ENCODE data around the gene SLC43A2.

SLC43A2 gene

DNA sequence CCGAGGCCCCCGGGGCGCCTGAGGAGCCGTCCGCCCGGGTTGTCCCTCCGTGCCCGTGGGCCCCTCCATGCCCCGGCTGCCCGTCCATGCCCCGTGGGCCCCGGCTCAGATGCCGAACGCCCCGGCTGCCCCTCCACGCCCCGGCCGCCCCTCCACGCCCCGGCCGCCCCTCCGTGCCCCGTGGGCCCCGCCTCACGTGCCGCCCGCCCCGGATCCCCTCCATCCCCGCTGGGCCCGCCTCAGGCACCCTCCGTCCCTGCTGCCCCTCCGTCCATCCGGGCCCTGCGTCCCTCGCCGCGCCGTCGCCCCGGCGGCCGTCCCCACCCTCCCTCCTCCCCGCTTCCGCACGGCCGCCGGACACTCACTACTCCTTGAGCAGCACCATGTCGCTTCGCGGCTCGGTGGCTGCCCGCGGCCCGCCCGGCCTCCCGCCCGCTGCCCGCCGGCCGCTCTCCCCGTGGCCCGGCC lies 66.4 kb downstream of the SLC43A2 start:
- no peak for DNase-seq (ENCODE audit: low read depth)

DNA sequence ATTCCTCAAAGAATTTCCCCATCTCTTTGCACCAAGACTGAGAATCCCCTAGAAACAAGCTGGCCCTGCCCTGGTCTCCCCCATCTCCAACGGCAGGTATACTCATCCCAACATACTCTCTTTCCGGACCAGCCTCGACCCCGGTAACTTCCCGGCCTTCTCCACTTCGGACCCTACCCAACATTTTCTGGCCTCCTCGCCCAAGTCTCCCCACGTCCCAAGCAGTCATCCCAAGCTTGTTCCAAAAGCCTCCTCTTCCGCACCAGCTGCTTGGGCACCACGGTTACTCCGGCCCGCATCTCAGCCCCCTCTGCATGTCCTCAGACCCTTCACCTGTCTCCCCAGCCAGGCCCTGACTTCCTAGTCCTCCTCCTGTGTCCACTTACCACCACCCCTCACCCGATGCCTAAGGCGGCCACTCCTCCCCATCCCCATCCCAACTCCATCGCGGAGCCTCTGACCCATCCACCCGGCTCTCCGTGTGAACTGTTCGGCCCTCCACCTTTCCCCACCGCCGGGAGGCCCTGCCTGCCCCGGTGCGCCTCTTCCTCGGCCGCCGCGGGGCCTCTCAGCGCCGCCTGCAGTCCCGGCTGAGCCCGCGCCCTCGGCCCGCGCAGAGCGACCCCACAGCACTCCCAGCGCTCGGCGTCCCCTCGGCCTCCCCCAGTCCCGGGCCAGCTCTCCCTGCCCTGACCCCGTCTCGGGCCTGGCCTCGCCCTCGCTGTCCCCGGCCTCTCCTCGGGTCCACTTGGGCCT lies 67.0 kb downstream of the SLC43A2 start:
- peak; percentile 26 for DNase-seq (ENCODE audit: low read depth)

DNA sequence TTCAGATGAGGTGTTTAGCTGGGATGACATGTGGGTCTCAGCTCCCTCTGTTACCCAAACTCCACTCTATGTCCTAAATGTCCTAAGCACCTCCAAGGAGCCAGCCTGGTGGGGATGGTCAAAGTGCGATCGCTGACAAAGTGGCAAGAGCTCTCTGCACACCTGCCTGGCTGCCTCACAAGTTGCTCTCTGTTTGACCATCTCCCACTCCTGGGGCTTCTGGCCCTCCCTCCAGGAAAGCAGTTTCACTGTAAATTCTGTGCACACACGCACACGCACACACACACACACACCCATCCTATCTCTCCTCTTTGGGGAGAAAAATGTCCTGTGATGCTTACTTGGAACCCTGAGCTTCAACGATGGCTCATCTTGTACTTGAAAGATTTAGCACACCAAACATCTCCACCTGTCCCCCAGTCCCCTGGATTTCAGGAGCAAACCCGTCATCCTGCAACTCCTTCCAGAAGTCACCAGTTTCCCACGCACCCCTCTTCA lies 67.7 kb downstream of the SLC43A2 start:
- no peak for DNase-seq (ENCODE audit: low read depth)

DNA sequence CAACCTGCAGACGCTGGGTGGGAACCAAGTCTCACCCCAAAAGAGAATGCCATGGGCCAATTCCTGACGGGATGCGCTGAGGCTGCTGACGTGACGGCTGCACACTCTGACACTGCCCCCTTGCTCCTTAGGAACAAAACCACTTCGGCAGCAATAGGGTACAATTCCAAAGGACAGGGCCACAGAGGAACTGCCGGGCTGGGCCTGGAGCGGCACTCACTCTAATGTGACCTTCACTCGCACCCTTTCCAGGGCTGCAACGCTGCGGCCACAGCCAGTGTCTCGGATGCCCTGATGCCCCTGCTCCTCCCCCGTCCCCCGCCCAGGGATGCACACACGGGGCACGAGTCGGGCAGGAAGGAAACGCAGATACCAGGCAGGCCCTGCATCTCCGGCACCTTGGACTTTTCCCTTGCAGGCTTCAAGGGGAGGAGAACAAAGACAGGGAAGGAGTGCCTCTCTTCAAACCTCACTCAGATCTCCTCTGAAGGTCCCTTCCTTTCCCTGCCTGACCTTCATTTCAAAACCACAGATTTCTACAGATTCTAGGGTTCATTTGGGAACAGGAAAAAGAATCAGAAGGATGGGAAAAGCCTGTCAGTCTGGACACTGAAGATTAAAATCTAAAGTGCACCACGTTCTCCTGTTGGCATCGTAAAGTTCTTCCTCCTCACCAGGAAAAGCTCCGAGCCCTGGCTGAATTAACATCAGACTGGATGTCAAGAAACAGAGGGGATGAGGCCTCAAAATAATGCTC lies 68.4 kb downstream of the SLC43A2 start:
- DNase-seq (ENCODE audit: low read depth), result no peak

DNA sequence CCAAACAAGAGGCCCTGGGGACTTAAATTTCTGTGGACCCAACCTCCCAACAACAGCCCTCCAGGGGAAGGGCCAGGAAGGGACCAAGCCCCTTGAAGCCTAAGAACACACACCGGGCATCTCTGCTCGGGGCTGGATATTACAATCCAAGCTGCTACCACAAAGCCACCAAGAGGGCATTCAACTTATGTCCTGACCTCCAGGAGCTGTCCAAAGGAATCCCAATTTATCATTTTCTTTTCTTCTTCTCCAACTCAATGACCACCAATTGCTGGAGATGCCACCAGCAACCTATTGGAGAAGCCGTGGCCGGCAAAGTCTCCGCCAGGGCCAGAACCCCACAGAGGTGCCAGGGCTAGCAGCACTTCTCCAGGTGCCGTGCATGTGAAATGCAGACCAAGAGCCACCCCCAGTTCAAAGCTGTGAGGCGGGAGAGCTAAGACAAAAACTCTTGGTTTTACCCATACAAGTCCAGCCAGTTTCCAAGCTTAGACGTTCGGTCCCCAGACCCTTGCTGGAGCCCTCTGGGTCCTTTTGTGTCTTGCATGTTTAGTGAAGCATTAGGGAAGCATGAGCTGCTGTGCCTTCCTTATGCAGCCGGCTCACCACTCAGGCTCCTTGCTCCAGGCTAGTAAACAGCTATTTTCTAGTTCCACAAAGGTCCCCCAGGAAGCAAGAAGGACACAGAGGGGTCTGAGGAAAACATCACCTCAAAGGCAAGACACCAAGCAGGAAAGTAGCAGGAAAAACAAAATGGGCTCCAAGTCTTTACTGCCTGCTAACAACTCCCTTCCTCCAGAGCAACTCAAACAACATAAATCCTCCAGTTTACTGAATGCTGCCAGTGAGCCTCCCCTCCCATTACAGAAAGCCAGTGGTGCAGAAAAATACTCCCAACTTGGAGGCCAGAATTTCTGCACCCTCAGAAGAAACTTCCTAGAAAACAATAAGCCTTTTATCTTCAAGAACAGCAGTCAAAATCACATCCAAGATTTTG lies 69.3 kb downstream of the SLC43A2 start:
- no peak for DNase-seq (ENCODE audit: low read depth)

DNA sequence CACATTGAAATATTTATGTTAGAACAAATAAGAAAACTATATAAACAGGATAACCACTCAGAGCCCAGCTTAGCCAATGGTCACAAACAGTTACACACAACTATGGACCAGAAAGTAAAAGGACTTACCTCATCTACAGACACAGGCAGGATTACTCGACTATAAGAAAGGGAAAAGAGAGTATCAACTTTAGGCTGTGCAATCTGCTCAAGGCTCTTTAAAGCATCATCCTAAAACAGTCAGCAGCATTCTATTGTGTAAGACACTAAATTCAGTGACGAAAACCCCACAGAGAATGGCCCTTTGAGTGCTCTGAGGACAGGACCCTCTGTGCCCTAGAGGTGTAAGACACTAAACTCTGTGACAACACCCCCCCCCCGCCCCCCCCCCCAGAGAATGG lies 70.2 kb downstream of the SLC43A2 start:
- DNase-seq (ENCODE audit: low read depth), result no peak

DNA sequence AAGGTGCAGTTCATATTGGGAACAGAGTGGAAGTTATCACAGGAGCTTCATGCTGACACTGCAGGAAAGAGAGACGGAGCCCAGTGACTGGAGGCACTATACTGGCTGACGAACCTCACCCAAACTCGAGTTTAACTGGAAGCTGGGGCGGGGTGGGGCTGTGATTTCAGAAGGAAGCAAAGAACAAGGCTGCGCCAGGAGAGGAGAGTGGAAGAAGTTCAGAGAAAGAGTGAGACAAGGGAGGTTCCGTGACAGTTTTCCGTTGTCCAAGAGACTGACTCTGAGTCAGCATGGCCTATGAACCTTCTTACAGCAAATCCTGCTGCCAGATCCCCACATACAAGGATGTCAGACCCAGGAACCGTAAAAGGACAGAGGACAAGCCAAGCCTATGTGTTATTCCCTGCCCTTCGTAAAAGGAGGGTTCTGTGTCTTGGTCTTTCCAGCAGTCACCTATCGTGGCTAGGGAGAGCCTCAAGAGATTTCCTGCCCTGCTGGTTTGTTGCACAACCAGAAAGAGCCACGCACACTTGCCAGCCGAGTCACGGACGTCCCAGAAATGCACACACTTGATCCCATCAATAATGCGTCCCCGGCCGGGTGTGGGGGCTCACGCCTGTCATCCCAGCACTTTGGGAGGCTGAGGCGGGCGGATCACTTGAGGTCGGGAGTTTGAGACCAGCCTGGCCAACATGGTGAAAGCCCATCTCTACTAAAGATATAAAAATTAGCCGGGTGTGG lies 71.1 kb downstream of the SLC43A2 start:
- DNase-seq (ENCODE audit: low read depth), result no peak

DNA sequence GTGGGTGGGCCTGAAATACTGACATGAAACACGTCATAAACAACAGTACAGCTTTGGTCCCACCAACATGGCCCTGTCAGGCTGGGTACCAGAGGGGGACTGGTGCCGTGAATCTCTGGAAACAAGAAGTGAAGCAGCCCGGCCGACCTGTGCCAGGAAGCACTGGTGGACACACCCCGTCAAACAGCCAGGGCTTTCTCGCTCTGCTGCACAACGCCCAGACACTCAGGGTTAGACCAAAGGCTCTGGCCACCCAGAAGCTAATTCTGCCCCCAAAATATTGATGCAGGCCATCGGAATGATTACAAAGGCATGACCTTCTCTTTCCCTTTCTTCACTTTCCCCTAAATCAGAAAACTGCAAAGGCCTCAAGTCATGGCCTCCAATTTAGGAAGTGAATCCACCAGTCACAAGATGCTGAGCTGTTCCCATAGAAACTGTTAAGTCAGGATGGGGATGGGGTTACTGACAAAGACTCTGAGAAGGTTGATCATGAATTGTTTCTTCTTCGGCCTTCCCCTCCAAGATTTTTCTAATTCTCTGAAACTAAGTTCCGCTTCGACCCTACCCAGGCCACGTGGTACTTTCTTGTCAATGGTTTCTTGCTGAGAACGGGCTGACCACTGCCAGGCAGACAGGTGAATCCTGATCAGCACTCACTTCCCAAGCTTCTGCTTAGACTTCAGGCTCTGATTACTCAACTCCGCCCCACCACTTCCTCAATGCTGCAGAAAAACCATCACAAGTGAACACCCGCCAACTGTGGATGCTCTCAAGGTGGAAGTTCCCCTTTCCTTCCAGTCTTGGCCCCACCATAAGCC lies 72.8 kb downstream of the SLC43A2 start:
- DNase-seq (ENCODE audit: low read depth), result no peak

DNA sequence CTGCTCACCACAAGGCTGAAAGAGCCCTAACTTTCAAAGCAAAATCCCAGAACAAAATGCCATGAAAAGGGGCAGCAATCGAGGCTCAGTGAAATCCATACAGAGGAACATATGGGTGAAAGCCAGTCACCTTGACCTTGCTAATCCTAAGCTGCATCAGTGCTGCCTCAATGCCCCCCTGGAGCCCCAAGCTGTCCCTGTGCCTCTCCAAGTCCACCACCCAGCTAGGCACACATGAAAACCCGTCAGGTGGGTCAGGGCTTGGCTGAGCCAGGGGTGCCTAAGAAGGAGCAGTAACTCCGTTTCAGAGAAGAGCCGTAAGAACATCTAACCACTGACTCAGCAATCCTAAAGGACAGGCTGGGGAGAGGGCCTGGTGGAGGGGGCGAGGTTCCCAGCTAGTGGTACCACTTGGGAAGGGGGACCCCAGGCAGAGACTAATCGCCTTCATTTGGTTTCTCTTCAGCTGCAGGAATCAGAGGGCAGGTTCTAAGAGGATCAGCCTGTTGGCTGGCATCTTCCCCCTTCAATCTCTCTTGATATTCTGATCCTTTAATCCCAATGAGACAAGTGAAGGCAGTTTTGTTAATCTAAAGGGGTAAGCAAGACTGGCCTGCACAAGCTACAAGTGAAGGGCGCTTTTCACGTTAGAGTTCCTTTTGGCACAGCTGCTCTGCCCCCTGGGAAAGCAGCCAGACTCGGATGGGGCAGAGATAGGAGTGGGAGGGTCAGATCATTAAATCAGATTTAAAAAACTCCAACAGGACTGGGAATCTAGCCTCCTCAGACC lies 73.7 kb downstream of the SLC43A2 start:
- no peak for DNase-seq (ENCODE audit: low read depth)

DNA sequence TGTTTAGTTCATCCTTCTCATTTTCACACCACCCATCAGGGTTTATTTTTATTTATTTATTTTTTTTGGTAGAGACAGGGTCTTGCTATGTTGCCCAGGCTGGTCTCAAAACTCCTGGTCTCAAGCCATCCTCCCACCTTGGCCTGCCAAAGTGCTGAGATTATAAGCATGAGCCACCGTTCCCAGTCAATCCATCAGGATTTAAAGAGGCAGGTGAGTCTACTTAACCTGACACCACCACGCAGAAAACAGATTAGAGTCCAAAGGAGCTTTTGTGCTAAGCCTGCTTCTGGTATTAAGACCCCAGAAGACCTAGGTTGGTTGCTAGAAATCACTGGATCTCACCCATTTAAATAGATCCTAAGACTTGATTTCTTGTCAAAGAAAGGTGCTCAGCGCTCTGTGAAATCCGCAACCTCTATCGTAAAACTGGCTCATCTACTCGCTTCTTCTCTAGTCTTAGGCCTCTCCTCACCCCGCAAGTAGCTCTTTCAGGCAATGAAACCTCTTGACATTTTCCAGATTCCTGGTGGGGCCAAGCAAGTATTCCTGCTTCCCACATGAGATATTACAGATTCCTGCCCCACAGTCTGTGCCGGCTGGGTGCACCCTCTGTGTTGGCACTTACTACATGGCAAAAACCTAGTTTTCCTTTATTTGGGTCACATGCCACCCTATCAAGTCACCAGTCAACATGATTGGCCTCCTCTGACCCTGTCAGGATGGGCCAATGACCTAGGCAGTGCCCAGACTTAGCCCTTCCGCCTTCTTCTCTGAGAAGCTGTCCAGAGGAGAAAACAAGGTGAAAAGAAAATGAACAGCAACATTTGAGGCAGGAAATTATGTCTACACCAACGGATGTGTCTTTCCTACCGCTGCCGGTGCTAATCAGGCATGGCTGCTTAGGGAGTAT lies 75.0 kb downstream of the SLC43A2 start:
- DNase-seq (ENCODE audit: low read depth), result no peak

DNA sequence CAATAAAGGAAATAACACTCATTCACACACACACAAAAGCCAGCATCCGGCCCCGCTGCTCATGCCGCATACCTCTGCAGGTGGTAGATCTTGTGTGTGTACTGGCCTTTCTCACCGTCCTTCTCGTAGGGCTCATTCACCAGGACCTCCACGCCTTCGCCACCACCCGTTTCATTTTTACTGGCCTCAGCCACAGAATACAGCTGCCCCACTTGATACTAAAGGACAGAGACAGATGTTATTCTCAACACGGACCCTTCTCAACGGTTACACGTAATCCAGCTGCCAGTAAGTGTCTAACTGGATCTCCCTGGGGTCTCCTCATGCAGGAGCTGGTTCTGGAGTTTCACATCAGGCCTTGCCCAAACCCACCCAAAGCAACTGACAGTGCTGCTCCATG lies 75.7 kb downstream of the SLC43A2 start:
- no peak for DNase-seq (ENCODE audit: low read depth)

DNA sequence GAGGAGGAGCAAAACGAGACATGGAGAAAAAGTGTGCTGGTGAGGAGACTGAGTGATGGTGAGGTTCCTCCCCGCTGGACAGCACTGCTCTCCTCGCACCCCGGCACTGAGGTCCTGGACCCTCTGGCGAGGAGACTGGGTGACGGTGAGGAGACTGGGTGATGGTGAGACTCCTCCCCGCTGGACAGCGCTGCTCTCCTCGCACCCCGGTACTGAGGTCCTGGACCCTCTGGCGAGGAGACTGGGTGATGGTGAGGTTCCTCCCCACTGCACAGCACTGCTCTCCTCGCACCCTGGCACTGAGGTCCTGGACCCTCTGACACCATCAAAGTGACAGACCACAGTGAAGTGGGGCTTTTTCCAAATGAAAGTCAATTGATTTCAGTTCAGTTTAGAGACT lies 76.9 kb downstream of the SLC43A2 start:
- DNase-seq (ENCODE audit: low read depth), result no peak

DNA sequence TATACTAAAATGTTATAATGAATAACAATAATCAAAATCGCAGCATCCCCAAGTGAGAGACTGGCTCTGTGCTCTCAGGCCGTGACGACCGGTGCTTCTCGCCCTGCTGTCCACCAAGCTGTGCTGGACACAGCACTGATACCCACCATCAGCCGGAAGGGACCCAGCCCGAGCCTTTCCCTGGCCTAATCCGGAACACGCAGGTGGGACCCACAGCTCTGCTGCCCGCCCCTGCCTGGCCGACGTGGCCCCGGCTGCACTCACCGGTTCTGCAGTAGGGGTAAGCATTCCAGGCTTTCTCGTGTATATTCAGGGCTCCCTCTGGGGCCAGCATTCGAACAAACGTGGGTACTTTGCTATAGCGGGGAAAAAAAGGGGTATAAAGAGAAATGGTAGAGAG lies 80.6 kb downstream of the SLC43A2 start:
- no peak for DNase-seq (ENCODE audit: low read depth)

DNA sequence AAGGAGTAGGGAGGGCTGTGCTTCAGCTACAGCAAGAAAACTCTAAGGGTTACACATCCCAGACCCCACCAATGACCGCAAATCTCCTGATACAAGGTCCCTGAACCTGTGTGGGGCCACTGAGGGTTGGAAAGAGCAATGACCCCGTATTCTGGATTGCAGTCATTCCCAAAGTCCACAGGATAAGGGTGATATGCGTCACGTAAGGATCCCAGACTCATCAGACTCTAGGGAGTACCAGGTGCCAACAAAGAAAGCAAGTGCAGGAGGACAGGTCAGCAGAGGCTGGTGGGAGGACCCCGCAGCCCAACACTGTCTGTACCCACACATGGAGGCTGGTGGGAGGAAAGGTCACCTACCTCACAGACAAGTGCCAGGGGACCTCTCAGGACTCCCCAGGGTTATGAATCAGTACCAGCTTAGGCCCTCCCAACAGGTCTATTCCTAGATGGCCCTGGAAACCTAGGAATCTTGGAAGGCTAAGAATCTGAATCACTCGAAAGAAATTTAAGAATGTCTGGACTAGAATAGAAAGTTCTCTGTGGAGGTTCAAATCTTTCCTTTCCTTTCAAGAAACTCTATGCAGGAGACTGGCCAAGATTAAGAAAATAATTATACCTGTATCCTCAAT lies 82.2 kb downstream of the SLC43A2 start:
- DNase-seq (ENCODE audit: low read depth), result no peak

DNA sequence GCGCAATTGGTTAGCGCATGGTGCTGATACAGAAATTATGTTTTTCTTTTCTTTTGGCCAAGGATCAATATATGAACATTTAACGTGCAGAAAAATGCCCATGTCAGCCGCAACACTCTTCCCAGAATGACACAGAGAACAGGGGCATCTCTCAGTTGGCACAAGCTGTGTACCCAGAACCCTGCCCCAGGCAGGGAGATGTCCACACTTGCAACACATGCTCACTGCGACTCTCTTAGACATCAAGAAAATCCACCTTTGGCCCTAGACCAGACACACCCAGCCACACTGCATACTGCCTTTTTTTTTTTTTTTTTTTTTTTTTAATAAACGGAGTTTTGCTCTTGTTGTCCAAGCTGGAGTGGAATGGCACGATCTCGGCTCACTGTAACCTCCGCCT lies 83.0 kb downstream of the SLC43A2 start:
- DNase-seq (ENCODE audit: low read depth), result no peak

DNA sequence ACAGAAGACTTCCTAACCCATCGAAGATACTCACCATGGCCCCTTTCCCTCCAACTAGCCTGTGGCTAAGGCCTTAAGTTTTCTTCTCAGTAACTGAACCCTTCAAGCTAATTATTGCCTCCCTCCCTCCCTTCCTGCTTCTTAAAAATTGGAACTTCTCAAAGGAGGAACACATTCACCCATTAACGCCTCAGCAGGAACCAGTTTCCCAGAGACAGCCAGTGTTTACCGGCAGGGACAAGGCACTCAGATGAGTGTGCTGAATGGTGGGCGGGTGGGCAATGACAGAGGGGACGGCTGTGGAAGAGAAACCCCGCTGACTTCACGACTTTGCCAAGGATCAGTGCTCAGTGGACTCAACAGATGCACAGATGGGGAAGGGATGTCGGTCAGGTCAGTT lies 86.3 kb downstream of the SLC43A2 start:
- DNase-seq (ENCODE audit: low read depth), result no peak

DNA sequence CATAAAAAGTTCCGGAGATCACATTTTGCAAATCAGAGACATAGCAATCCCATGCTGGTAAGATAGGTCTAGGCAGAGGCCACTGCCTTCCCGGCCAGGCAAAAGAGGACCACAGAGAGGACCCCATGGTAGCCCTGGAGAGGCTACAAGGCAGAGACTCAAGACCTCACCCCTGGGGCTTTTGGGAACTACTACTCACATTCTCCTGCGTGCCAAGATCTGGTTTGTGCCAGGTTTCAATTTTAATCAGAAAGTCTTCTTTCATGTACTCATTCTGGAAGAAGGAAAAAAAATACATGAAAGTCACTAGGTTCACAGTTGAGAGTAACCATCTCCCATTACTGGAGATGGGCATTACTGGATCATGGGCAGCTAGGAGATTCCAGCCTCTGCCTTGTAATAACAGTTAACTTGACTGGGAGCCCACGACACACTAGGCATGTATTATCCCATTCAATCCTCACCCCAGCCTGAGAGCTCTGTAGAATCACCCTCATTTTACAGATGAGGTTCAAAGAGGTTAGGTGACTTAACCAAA lies 87.2 kb downstream of the SLC43A2 start:
- DNase-seq (ENCODE audit: low read depth), result no peak

DNA sequence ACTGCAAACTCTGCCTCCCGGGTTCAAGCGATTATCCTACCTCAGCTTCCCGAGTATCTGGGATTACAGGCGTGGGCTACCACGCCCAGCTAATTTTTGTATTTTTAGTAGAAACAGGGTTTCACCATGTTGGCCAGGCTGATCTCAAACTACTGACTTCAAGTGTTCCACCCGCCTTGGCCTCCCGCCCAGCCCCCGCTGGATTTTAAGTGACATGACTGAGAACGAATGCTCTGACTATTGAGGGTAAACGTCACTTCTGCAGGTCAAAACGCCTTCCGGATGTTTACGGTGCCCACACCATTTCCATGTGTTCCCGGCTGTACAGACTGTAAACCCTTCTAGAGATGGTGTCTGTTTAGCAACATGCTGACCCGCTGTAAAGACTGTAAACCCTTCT lies 88.8 kb downstream of the SLC43A2 start:
- DNase-seq (ENCODE audit: low read depth), result no peak

All from activated T-cell treated with anti-CD3 and anti-CD28 coated beads for 1 hour (primary cell).